Osteocyte (in vitro differentiated cells): ENCODE data around the gene RAB10. TPM values are rescaled to one million over a fixed set of nuclear protein-coding genes. Genes with fewer than 3 reads are reported as not detected.
"Not testable (repeated sequence)": the region's sequence is repeated elsewhere in the genome, so short reads cannot be mapped to it uniquely, and the experiment has no call there.

Experiments
- DNase-seq: peaks from one replicate; pipeline ENCODE4 v3.0.0; 2021; ENCODE audit warnings: mixed read lengths; ENCODE audit not compliant: unreplicated experiment; ENCODE audit errors: extremely low spot score
- H3K27ac Mint-ChIP-seq: one replicate; pipeline ENCODE4 v1.8.0; 2021; ENCODE audit warnings: mild to moderate bottlenecking, mixed read lengths; ENCODE audit not compliant: unreplicated experiment
- H3K27me3 Mint-ChIP-seq: one replicate; pipeline ENCODE4 v1.8.0; 2021; ENCODE audit warnings: mixed read lengths; ENCODE audit not compliant: unreplicated experiment
- H3K36me3 Mint-ChIP-seq: one replicate; pipeline ENCODE4 v1.8.0; 2021; ENCODE audit warnings: mixed read lengths; ENCODE audit not compliant: unreplicated experiment
- H3K4me1 Mint-ChIP-seq: one replicate; pipeline ENCODE4 v1.8.0; 2021; ENCODE audit warnings: mixed read lengths; ENCODE audit not compliant: unreplicated experiment
- H3K4me3 Mint-ChIP-seq: one replicate; pipeline ENCODE4 v1.8.0; 2021; ENCODE audit warnings: mild to moderate bottlenecking, moderate library complexity, mixed read lengths; ENCODE audit not compliant: unreplicated experiment
- H3K9me3 Mint-ChIP-seq: one replicate; pipeline ENCODE4 v1.8.0; 2021; ENCODE audit warnings: mixed read lengths; ENCODE audit not compliant: unreplicated experiment
- CTCF ChIP-seq: fragments of 200-600 bp; sonication (generic); IDR thresholded peaks from 2 replicates; pipeline ENCODE4 v1.5.0; 2021; ENCODE audit warnings: antibody characterized with exemption, mild to moderate bottlenecking, moderate library complexity
- total RNA-seq: library from RNA; stranded (reverse); gene quantifications from 2 replicates; pipeline ENCODE4 v1.2.1, GENCODE V29; 2021

Gene RAB10
- total RNA-seq, 1 donor from 2014 or later: 139 TPM

- H3K4me1 Mint-ChIP-seq: peaks cover 23% of the 10 kb centered on the region
- H3K4me3 Mint-ChIP-seq: no peak overlapping the region
- no peak for DNase-seq
- no peaks in the 10 kb centered on the region for H3K9me3 Mint-ChIP-seq
- H3K27me3 Mint-ChIP-seq: no peaks in the 10 kb centered on the region
- H3K27ac Mint-ChIP-seq: peak overlapping the region; percentile 67
- H3K36me3 Mint-ChIP-seq: no peaks in the 10 kb centered on the region
- no peak for TF ChIP-seq CTCF
These were observed 16.3 kb upstream of the RAB10 start for GRCh38 chr2:26017464-26018183.

- peak; percentile 88 for DNase-seq
- Mint-ChIP-seq H3K9me3 (no peaks in the 10 kb centered on the region), H3K36me3 (no peaks in the 10 kb centered on the region), H3K4me1 (peaks cover 20% of the 10 kb centered on the region), H3K27me3 (no peaks in the 10 kb centered on the region), H3K4me3 (no peak overlapping the region), H3K27ac (peak overlapping the region; percentile 67)
- TF ChIP-seq CTCF: no peak
These were observed 15.5 kb upstream of the RAB10 start for GRCh38 chr2:26018184-26019055.

- Mint-ChIP-seq H3K36me3 (no peaks in the 10 kb centered on the region), H3K27ac (no peak overlapping the region), H3K9me3 (peaks cover 5% of the 10 kb centered on the region)
These were observed 13.6 kb upstream of the RAB10 start for GRCh38 chr2:26020231-26020640.

GRCh38 chr2:26024260-26024659 lies 9.6 kb upstream of the RAB10 start:
- no peak for TF ChIP-seq CTCF
- Mint-ChIP-seq H3K36me3 (no peaks in the 10 kb centered on the region), H3K4me1 (no peaks in the 10 kb centered on the region), H3K4me3 (no peak overlapping the region), H3K27me3 (no peaks in the 10 kb centered on the region), H3K9me3 (peaks cover 5% of the 10 kb centered on the region), H3K27ac (no peak overlapping the region)
- DNase-seq: no peak

More at GRCh38 chr2:26020231-26020640, 13.6 kb upstream of the RAB10 start:
- Mint-ChIP-seq H3K4me1 (peaks cover 20% of the 10 kb centered on the region), H3K27me3 (no peaks in the 10 kb centered on the region), H3K4me3 (no peak overlapping the region)
- DNase-seq: no peak
- no peak for TF ChIP-seq CTCF

GRCh38 chr2:26025509-26025908 lies 8.4 kb upstream of the RAB10 start:
- H3K27ac Mint-ChIP-seq: no peak overlapping the region
- H3K36me3 Mint-ChIP-seq: no peaks in the 10 kb centered on the region
- DNase-seq: no peak
- no peak for TF ChIP-seq CTCF
- H3K4me3 Mint-ChIP-seq: no peak overlapping the region
- no peaks in the 10 kb centered on the region for H3K27me3 Mint-ChIP-seq
- peaks cover 5% of the 10 kb centered on the region for H3K9me3 Mint-ChIP-seq
- H3K4me1 Mint-ChIP-seq: no peaks in the 10 kb centered on the region

- H3K4me1 Mint-ChIP-seq, H3K9me3 Mint-ChIP-seq: not testable (repeated sequence)
These were observed 5.8 kb upstream of the RAB10 start for GRCh38 chr2:26028083-26028482.

GRCh38 chr2:26032586-26033269 lies 1.2 kb upstream of the RAB10 start:
- Mint-ChIP-seq H3K4me3 (peak overlapping the region; percentile 90), H3K4me1 (peaks cover 26% of the 10 kb centered on the region), H3K27ac (peak overlapping the region; percentile 98)
- H3K36me3 Mint-ChIP-seq, H3K9me3 Mint-ChIP-seq, H3K27me3 Mint-ChIP-seq: not testable (repeated sequence)
- peak; percentile 87 for DNase-seq

More at GRCh38 chr2:26028083-26028482, 5.8 kb upstream of the RAB10 start:
- not testable (repeated sequence) for DNase-seq, H3K4me3 Mint-ChIP-seq, H3K36me3 Mint-ChIP-seq, H3K27ac Mint-ChIP-seq, H3K27me3 Mint-ChIP-seq
